Mesothelial cell of epicardium (in vitro differentiated cells): ENCODE measurements around the gene CEP85. TPM values are rescaled to one million over a fixed set of nuclear protein-coding genes. Genes with fewer than 3 reads are reported as not detected.

ENCODE experiments used
- DNase-seq, 2 experiments: peaks; one replicate each; pipeline ENCODE4 v3.0.0; 2021; ENCODE audit warnings: low spot score in 2 of 2; ENCODE audit not compliant: unreplicated experiment in 2 of 2
- H3K27ac Mint-ChIP-seq: 2 replicates; pipeline ENCODE4 v1.8.0; 2021; ENCODE audit warnings: mixed read lengths
- H3K27me3 Mint-ChIP-seq: 2 replicates; pipeline ENCODE4 v1.8.0; 2021; ENCODE audit warnings: low read depth, mixed read lengths
- H3K36me3 Mint-ChIP-seq: 2 replicates; pipeline ENCODE4 v1.8.0; 2021; ENCODE audit warnings: mixed read lengths
- H3K4me1 Mint-ChIP-seq: 2 replicates; pipeline ENCODE4 v1.8.0; 2021; ENCODE audit warnings: mixed read lengths
- H3K4me3 Mint-ChIP-seq: 2 replicates; pipeline ENCODE4 v1.8.0; 2021; ENCODE audit warnings: mild to moderate bottlenecking, moderate library complexity, mixed read lengths
- H3K9me3 Mint-ChIP-seq: 2 replicates; pipeline ENCODE4 v1.8.0; 2021; ENCODE audit warnings: mixed read lengths
- CTCF ChIP-seq: fragments of 200-600 bp; sonication (generic); IDR thresholded peaks from one replicate; pipeline ENCODE4 v1.5.0; 2021; ENCODE audit warnings: antibody characterized with exemption; ENCODE audit not compliant: unreplicated experiment
- total RNA-seq: library from RNA; stranded (reverse); gene quantifications from 3 replicates; pipeline ENCODE4 v1.2.1, GENCODE V29; 2021

The CEP85 gene
- total RNA-seq, 1 donor from 2014 or later = 20.3 TPM

GRCh38 chr1:26189751-26190275 lies 44.2 kb upstream of the CEP85 start:
- Mint-ChIP-seq H3K36me3 (peaks cover 10% of the 10 kb centered on the region), H3K9me3 (no peaks in the 10 kb centered on the region), H3K4me1 (peaks cover 13% of the 10 kb centered on the region), H3K4me3 (no peak overlapping the region), H3K27ac (peak overlapping the region; percentile 45), H3K27me3 (no peaks in the 10 kb centered on the region)
- no peak for DNase-seq
- no peak for TF ChIP-seq CTCF

GRCh38 chr1:26190373-26190987 lies 43.5 kb upstream of the CEP85 start, which contains the start of gene CATSPER4:
Gene CATSPER4, plus strand, starts transcription at chr1:26190602. Its CDS starts 26 bp downstream, at chr1:26190628.
- no peak within 1 kb of the TSS for H3K4me3 Mint-ChIP-seq
- H3K27me3 Mint-ChIP-seq = no peaks in the 10 kb centered on the region
- H3K36me3 Mint-ChIP-seq = peaks cover 10% of the 10 kb centered on the region
- no peak for TF ChIP-seq CTCF
- peak within 1 kb of the TSS; percentile 62 for H3K27ac Mint-ChIP-seq
- no peak for DNase-seq
- peaks cover 13% of the 10 kb centered on the region for H3K4me1 Mint-ChIP-seq
- H3K9me3 Mint-ChIP-seq = no peaks in the 10 kb centered on the region

GRCh38 chr1:26191739-26192138 lies 42.3 kb upstream of the CEP85 start:
- H3K9me3 Mint-ChIP-seq = no peaks in the 10 kb centered on the region
- H3K27ac Mint-ChIP-seq = peak overlapping the region; percentile 8
- no peak for TF ChIP-seq CTCF
- DNase-seq = no peak
- peaks cover 4% of the 10 kb centered on the region for H3K36me3 Mint-ChIP-seq
- peaks cover 13% of the 10 kb centered on the region for H3K4me1 Mint-ChIP-seq
- no peaks in the 10 kb centered on the region for H3K27me3 Mint-ChIP-seq
- no peak overlapping the region for H3K4me3 Mint-ChIP-seq

- H3K36me3 Mint-ChIP-seq = no peaks in the 10 kb centered on the region
- no peaks in the 10 kb centered on the region for H3K27me3 Mint-ChIP-seq
- H3K9me3 Mint-ChIP-seq = no peaks in the 10 kb centered on the region
- no peak for TF ChIP-seq CTCF
- peaks cover 13% of the 10 kb centered on the region for H3K4me1 Mint-ChIP-seq
- no peak overlapping the region for H3K27ac Mint-ChIP-seq
- no peak for DNase-seq
- no peak overlapping the region for H3K4me3 Mint-ChIP-seq
These were observed 38.2 kb upstream of the CEP85 start for GRCh38 chr1:26195805-26196204.

- TF ChIP-seq CTCF = no peak
- Mint-ChIP-seq H3K4me3 (no peak overlapping the region), H3K27ac (no peak overlapping the region)
These were observed 36.7 kb upstream of the CEP85 start for GRCh38 chr1:26197301-26197700.

More at GRCh38 chr1:26197301-26197700, 36.7 kb upstream of the CEP85 start:
- Mint-ChIP-seq H3K4me1 (peaks cover 25% of the 10 kb centered on the region), H3K36me3 (no peaks in the 10 kb centered on the region), H3K27me3 (no peaks in the 10 kb centered on the region), H3K9me3 (no peaks in the 10 kb centered on the region)
- DNase-seq = no peak
